ENCODE results near the gene ATAD2B.

The ATAD2B gene

DNA sequence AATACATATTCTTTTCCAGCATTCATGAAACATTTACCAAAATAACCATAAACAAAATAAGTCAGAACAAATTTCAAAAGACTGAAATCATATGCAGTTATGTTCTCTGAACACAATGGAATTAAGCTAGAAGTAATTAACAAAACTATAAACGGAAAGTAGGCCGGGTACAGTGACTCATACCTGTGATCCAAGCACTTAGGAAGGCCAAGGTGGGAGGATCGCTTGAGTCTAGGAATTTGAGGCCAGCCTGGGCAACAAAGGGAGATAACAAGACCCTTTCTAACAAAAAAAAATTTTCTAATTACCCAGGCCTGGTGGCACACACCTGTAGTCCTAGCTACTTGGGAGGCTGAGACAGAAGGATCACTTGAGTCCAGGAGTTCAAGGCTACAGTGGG, 14.9 kb downstream of the ATAD2B start:
- no peak for DNase-seq (ENCODE audit: low read depth in 2 of 2)

DNA sequence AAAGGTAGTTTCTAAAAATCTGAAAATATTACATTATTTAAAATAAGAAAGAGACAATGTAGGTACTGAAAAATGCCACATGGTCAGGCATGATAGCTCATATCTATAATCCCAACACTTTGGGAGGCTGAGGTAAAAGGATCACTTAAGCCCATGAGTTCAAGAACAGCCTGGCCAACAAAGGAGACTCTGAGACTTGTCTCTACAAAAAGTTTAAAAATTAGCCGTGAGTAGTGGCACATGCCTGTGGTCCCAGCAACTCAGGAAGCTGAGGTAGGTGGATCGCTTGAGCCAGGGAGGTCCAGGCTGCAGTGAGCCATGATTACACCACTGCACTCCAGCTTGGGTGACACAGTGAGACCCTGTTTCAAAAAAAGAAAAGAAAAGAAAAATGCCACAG, 21.8 kb downstream of the ATAD2B start:
- no peak for DNase-seq (ENCODE audit: low read depth in 2 of 2)

DNA sequence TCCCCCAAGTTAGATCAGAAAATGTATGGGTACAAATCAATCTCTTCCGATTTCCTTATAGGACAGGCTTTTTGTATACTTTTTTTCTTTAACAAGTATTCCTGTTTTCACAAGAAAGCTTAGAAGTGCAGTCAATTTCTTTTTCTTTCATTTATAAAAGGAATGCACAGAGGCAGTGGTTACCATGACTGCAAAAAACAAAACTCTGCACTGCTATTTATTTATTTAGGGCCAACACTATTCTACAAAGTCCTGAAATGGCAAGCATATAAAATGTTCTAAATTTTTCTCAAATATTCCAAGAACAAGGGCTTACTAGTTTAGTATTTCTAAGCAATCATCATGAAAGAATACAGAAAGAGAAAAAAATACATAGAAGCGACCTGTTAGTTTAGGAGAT, 22.2 kb downstream of the ATAD2B start:
- no peak for DNase-seq (ENCODE audit: low read depth in 2 of 2)

DNA sequence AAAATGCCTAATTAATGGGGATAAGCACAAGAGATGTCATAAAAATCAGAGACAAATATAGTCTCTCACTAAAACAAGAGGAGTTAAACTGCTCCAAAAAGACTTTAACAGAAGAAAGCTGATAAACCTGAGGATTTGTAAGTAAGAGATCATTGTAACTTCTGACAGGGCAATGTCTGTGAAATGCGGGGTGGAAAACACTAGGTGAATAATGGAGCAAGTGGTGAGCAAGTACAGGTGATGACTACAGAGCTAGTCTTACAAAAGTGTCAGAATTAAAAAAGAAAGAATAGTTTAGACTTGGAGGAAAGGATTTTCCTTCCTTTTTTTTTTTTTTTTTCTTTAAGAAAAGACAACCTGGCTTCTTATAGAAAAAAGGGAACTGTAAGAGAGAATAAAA, 22.7 kb downstream of the ATAD2B start:
- no peak for DNase-seq (ENCODE audit: low read depth in 2 of 2)

DNA sequence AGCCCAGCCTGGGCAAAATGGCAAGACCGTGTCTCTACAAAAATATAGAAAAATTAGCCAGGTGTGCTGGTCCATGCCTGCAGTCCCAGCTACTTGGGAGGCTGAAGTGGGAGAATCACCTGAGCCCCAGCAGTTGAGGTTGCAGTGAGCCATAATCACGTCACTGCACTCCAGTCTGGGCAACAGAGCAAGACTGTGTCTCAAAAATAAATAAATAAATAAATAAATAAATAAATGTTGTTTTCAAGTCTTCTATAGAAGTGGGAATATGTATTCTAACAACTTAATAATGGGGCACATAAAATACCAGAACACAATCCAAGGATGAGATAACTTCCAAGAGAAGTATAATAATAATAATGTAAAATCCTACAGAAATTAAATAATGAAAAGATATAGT, 23.9 kb downstream of the ATAD2B start:
- no peak for DNase-seq (ENCODE audit: low read depth in 2 of 2)

DNA sequence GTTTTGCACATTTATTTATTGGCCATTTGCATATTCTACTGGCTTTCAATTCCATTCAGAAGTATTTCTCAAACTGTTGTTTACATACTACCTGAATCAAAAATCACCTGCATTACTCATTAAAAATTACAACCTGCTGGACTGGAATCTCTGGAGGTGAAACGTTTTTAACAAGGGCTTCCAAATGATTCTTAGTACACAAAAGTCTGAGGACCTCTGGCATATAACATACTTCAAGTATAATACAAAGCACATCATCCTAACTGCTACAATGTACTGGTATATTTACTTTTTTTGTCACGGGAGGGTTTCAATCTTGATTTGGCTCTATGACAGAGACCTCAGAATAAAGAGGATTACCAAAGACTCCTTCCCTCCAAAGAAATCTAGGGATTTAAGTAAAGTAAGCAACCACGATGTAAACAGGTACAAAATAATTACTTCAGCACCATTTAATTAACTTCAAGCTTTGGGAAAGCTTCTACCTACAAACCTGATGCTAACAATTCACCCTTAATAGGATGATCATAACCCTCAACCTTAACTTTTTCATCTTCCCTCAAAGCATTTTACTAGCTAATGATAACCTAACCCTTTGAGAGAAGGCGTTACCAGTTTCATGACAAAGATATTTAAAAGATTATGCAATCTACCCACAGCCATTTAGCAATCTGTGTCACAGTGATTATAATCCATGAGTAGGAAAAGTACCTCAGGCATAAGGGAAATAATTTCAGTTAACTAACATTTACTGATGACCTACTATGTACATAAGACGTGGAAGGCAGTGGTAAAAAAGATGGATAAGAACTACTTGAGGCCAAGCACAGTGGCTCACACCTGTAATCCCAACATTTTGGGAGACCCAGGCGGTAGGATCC, 24.7 kb downstream of the ATAD2B start:
- no peak for DNase-seq (ENCODE audit: low read depth in 2 of 2)

DNA sequence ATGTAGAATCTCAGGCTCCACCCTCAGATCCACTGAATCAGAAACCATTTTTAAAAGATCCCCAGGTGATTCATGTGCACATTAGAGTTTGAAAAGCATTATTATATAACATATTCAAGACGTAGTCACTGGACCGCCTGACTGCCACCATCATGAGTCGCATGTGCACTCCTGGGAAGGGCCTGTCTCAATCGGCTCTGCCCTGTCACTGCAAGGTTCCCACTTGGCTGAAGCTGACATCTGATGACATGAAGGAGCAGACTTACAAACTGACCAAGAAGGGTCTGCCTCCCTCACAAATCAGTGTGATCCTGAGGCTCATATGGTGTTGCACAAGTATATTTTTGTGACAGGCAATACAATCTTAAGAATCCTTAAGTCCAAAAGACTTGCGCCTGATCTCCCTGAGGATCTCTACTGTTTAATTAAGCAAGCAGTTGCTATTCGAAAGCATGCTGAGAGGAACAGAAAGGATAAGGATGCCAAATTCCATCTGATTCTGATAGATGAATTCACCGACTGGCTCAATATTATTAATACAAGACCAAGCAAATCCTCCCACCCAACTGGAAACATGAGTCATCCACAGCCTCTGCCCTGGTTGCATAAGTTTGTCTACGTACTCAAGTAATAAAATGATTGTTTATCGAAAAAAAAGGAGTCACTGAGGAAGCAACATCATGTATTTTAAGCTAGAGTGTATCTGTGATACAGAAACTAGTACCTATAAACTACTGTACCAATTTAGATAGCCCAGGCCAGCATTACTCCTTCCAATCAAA, 26.2 kb downstream of the ATAD2B start:
- DNase-seq (ENCODE audit: low read depth in 2 of 2): no peak

DNA sequence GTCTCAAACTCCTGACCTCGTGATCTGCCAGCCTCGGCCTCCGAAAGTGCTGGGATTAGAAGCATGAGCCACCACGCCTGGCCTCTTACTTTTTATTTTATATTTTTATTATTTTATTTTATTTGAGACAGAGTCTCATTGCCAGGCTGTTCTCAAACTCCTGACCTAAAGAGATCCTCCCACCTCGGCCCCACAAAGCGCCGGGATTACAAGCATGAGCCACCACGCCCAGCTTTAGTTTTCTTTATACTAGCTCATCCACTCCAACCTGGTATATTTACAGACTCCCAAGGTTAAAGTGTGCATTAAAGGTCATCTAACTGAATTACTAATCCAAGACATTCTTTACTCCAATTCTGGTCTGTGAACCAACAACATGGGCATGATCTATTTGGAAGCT, 26.8 kb downstream of the ATAD2B start:
- no peak for DNase-seq (ENCODE audit: low read depth in 2 of 2)

DNA sequence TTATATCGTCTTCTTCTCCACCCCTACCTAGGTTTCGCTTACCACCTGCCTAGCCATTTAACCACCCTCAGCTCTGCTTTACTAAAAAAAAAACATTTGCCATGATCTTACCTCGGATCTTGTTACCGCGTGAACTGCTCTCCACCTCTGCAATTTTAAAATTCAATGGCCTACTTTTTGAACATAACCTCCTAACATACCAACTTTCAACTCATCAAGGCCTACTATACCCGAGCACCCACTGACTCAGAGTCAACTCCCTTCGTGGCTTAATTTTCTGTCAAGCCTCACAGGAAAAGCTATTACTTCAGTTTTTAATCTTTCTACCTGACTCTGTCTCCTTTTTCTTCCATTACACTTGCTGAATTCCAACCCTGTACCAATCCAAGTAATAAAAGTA, 55.7 kb downstream of the ATAD2B start:
- no peak for DNase-seq (ENCODE audit: low read depth in 2 of 2)

DNA sequence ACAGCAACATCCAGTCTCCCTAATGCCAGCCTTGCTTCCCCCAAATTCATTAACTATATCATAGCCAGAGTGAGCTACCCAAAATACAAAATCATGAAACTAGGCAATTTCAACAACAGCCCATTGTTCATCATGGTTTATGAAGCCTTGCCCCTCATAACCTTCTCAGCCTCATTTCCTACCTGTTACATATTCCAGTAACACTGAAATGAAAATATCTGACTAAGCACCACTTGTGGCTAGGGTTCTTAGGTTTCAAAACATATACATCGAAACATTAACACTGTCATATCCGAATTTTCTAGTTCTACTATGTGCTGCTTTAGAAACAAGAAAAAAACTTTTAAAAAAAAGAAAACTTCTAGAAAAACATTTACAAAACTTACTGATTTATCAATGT, 59.5 kb downstream of the ATAD2B start:
- DNase-seq (ENCODE audit: low read depth in 2 of 2): no peak

DNA sequence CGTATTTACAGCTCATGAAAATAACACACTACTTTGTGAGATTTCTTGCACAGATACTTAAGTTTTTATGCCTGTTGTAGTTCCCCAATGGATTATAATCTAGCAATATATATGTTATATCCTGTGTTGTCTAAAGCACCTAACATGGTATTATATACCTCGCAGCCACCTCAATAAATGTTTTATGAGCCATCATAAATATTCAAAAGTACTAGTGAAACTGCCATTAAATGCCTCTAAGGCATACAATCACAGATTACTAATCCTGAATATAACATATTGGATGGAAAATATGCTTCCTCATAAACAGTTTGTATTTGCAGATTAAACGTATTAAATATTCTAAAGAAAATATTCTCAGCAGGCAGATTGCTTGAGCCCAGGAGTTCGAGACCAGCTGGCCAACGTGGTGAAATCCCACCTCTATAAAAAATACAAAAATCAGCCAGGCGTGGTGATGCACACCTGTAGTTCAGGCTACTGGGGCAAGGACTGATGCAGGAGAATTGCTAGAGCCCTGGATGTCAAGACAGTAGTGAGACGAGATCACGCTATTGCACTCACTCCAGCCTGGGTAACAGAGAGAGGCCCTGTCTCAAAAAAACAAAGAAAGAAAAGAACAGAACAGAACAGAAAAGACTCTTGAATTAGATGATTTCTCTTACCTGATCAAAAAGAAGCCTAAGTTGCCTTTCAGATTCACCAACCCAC, 64.1 kb downstream of the ATAD2B start:
- no peak for DNase-seq (ENCODE audit: low read depth in 2 of 2)

DNA sequence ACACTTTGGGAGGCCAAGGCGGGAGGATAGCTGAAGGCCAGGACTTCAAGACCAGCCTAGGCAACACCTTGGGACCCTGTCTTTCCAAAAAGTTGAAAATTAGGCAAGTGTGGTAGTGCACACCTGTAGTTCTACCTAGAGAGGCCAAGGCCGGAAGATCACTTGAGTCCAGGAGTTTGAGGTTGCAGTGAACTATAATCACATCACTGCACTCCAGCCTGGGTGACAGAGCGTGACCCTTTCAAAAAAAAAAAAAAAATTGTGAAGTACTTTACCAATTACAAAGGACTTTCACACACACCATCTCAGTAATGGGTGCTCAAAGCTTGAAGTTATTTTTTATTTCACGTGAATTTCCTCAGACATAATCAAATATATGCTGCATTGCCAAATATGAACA, 65.0 kb downstream of the ATAD2B start:
- no peak for DNase-seq (ENCODE audit: low read depth in 2 of 2)

DNA sequence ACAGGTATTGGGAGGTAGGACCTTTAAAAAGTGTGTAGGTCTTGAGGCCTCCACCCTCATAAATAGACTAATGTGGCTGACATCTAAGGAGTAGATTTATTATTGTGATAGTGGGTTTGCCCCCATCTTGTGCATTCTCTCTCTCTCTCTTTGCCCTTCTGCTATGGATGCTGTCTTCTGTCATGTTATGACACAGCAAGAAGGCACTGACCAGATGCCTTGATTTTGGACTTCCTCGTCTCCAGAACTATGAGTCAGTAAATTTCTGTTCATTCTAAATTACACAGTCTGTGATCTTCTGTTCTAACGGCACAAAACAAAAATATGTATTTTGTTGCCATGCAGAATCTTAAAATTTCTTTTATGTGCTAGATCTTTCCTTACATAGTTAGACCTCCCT, 66.9 kb downstream of the ATAD2B start:
- DNase-seq (ENCODE audit: low read depth in 2 of 2): no peak

DNA sequence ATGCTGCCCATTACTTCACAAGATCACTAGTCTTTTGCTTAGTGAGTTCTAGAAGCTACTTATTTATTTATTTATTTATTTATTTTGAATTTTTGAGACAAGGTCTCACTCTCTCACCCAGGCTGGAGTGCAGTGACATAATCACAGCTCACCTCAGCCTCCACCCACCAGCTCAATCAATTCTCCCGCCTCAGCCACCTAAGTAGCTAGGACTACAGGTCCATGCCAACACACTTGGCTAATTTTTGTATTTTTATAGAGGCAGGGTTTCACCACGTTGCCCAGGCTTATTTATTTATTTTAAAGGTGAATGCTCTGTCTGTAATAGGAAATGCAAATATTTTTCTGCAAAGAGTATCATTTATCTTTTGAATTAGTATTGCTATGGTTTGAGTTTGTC, 67.7 kb downstream of the ATAD2B start:
- DNase-seq (ENCODE audit: low read depth in 2 of 2): no peak

DNA sequence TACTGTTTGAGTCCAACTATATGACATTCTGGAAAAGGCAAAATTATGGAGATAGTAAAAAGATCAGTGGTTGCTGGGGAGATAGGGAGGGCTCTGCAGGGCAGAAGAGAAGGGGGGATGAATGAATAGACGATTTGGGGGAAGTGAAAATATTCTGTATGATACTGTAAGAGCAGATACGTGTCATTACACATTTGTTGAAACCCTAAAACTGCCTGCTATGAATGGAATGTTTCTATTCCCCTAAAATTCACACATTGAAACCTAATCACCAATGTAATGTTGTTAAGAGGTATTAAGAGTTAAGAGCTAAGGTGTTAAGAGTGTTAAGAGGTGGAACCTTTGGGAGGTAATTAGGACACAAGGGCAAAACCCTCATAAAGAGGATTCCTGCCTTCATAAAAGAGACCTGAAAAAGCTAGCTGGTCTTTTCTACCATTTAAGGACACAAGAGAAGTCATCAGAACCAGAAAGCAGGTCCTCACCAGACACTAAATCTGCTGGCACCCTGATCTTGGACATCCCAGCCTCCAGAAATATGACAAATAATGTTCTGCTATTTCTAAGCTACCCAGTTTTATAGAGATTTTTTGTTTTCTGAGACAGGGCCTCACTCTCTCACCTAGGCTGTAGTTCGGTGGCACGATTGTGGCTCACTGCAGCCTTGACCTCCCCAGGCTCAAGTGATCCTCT, 76.2 kb downstream of the ATAD2B start:
- DNase-seq (ENCODE audit: low read depth in 2 of 2): no peak

DNA sequence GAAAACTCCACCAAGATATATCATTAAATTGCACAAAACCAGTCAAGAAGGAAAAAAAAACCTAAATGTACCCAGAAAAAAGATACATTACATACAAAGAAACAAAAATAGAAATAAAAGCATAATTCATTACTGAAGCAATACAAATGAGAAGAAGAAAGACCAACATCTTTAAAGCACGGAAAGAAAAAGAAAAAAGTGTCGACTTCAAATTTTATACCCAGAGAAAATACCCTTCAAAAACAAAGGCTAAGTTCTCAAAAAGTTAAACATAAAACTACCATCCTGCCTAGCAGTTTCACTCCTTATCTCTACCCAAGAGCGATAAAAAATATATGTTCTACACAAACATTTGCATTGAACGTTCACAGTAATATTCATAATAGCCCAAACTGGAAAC, 82.0 kb downstream of the ATAD2B start:
- no peak for DNase-seq (ENCODE audit: low read depth in 2 of 2)

DNA sequence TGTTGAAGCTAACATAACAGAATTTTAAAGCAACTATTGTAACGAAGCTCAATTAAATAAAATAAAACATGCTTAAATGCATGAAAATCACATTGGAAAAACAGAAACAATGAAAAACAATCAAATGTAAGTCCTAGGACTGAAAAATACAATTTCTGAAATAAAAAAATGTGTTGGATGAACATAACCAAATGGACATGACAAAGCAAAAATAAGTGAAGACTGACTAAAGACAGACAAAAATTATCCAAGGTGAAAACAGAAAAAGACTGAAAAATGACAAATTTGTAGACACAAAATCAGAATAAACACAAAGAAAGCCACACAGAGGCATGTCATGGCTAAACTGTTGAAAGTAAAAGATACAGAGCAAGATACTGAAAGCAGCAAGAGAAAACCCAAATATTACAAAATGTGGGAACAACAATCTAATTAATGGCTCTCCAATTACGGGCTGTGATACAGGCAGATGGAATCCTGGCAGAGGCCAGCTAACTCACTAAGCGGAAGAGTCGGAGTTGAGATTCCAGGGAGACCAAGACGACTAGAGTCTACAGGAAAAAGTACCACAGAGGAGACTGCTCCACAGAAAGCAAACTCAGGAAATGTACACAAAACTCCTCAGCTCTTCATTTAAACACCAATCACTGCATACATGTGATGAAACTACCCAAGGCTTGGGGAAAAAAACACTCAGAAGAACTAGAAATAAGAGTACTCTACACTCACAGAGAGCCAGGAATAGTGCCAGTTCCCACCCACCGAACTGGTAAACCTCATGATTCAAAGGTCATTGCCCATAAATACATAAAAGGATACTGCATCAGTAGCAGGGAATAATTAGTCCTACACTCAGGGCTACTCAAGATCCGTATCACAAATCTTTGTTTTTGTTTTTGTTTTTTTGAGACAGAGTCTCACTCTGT, 83.6 kb downstream of the ATAD2B start:
- no peak for DNase-seq (ENCODE audit: low read depth in 2 of 2)

DNA sequence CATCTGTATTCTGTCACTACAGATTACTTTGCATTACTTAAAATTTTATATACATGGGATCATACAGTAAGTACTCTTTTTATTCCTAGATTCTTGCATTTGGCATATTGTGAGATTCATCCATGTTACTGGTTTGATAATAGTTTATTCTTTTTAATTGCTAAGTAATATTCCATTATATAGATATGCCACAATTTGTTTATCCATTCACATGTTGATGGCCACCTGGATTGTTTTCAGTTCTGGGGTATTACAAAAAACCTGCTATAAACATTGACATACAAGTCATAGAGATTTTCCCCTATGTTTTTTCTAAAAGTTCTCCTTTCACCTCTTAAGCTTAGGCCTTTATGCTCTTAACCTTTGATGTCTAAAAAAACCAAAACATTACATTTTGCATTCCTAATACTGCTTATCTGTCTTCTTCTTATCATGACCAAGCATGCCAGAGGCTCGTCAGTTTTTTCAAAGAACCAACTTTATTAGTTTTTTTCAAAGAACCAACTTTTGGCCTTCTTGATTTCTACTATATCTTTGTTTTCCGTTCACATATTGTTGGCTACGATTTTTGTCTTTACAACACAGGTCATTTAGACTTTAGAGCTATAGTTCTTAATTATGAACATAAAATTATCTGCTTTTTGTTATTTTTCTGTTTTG, 86.9 kb downstream of the ATAD2B start:
- DNase-seq (ENCODE audit: low read depth in 2 of 2): no peak

DNA sequence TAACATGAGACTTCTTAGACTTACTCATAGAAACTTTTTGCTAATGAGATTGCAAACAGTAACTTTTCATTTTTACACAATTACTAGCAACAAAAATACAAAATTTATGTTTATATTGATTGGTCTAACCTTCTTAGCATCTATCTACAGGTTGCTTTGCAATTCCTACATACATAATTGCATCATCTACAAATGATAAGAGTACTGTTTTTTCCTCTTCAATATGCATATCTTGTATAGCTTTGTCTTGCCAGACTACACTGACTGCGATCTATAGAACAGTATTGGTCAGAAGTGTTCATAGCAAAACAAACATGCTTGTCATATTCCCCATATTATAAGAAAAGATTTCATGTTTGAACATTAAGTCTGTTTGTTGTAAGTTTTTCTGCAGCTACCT, 87.9 kb downstream of the ATAD2B start:
- no peak for DNase-seq (ENCODE audit: low read depth in 2 of 2)

DNA sequence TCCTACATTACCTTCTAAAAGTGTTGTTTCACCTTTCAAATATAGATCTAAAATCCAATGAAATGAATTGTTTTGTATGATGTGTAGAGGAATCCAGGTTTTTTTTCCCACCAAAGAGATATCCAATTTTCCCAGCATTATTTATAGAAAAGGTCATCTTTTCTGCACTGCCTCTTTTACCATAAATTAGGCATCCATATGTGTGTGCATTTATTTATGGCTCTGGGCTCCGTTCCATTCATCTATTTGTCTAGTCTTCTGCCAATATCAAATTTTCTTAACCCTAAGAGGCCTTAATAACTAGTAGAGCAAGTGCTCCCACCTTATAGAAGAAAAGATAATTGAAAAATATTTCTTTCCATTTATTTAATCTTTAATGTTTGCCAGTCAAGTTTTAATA, 88.3 kb downstream of the ATAD2B start:
- DNase-seq (ENCODE audit: low read depth in 2 of 2): no peak
